GM19395 (cell line): ENCODE data around the gene TRA2B.

Source experiments
- ATAC-seq: cut with Tn5 transposase; IDR thresholded peaks from one replicate; pipeline ENCODE4 v1.9.1; 2021; ENCODE audit warnings: mild to moderate bottlenecking, moderate library complexity; ENCODE audit not compliant: unreplicated experiment

The TRA2B gene

DNA sequence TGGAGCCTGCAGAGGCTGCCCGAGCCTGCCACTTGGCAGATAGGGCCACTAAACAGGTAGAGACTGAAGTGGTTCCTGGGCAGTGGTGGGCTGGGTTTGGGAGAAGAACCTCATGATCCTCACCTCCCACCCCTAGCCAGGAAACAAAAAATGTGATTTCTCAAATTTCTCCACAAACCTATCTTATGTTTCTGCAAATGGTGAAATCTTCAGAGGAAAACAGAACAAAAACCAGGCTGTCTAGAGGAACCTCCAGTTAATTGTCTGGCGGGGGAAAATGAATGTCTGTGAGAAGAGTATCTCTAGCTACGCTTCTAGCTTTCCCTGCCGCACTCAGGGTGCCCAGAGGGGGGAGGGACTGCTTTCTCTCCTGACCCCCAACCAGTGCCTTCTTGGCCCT is 55.9 kb downstream of the TRA2B start:
- no peak for ATAC-seq

- ATAC-seq: no peak
These were observed 57.2 kb downstream of the TRA2B start for GRCh38 chr3:185880600-185880999.

GRCh38 chr3:185878920-185879319 is 58.9 kb downstream of the TRA2B start:
- no peak for ATAC-seq

- ATAC-seq: no peak
These were observed 63.7 kb downstream of the TRA2B start for GRCh38 chr3:185874119-185874518.

GRCh38 chr3:185867650-185868049 is 70.2 kb downstream of the TRA2B start:
- ATAC-seq: no peak

GRCh38 chr3:185866995-185867394 is 70.8 kb downstream of the TRA2B start:
- ATAC-seq: no peak

DNA sequence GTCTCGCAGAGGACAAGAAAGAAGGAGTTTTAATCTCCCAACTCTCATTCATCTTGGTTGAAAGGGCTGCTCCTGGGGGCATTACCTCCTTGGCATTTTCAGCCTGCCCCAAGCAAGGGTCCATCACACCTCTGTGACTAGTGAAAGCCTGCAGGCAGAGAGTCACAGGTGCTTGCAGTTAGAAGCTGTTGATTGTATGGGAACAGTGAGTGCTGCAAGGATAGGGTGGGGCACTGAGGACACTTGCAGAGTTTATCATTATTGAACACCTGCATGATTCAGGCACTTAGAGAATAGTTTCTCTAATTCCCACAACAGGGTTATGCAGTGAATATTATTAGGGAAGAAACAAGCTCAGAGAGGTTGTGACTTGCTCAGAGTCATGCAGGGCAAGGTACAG is 71.3 kb downstream of the TRA2B start:
- no peak for ATAC-seq
